Measurements from ENCODE around the gene SYVN1.

DNA sequence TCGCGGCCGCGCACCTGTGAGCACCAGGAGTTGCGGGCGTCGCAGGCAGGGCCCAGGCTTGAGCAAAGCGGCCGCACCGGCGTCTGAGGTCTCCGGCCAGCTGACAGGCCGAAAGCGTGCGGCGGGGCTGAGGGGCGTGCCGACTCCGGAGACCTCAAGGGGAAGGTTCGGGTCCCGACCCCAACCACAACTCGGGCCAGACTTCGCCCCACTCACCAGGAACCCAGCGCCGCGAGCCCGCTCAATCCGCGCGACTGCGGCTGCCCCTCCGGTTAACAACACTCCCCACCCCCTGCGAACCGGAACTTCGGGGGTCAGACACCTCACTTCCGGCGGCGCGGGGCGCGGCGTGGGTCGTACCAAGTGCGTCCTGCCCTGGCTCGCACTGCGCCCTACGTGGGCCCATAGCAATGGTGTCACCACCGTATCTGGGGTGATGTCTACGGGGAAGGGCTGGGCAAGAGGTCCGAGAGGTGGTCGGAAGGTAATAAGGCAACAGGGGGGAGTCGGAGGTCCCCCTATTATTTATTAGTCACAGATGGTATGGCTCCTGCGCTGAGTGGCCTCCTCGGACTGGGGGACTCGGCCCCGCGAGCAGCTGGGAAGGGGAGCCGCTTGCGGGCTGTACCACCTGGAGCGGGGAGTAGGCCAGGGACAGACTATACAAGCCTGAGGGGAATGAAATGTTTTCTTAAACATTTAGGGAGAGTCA, at the start of gene SYVN1:
- TF ChIP-seq CTCF (conservative IDR thresholded peaks at IDR 0.05; ENCODE audit: low read length): no peak
- TF ChIP-seq EZH2phosphoT487 (IDR thresholded peaks at IDR 0.05; ENCODE audit: borderline replicate concordance): no peak

All from Loucy (cell line).